ENCODE measurements around the gene ELN.

GRCh38 chr7:74103219-74103772 lies 75.3 kb downstream of the ELN start:
- TF ChIP-seq, protein P1, sequence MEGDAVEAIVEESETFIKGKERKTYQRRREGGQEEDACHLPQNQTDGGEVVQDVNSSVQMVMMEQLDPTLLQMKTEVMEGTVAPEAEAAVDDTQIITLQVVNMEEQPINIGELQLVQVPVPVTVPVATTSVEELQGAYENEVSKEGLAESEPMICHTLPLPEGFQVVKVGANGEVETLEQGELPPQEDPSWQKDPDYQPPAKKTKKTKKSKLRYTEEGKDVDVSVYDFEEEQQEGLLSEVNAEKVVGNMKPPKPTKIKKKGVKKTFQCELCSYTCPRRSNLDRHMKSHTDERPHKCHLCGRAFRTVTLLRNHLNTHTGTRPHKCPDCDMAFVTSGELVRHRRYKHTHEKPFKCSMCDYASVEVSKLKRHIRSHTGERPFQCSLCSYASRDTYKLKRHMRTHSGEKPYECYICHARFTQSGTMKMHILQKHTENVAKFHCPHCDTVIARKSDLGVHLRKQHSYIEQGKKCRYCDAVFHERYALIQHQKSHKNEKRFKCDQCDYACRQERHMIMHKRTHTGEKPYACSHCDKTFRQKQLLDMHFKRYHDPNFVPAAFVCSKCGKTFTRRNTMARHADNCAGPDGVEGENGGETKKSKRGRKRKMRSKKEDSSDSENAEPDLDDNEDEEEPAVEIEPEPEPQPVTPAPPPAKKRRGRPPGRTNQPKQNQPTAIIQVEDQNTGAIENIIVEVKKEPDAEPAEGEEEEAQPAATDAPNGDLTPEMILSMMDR (IDR thresholded peaks at IDR 0.05), result no peak
- TF ChIP-seq POLR2AphosphoS5 (IDR thresholded peaks at IDR 0.05; ENCODE audit: low read depth, low read length), result no peak
- TF ChIP-seq TCF7L2 (IDR thresholded peaks at IDR 0.05; ENCODE audit: low read depth, low read length), result no peak
- no peak for TF ChIP-seq REST (IDR thresholded peaks at IDR 0.05; ENCODE audit: insufficient read depth in 1 of 2, low read depth in 2 of 2, low read length in 1 of 2)
- no peak for TF ChIP-seq SIN3A (IDR thresholded peaks at IDR 0.05; ENCODE audit: borderline replicate concordance, insufficient read depth, low read depth, low read length)
